ENCODE data around the gene TMPRSS9. TPM values are rescaled to one million over a fixed set of nuclear protein-coding genes. Genes with fewer than 3 reads are reported as not detected.
A peak's percentile ranks its signal among the peaks of the same experiment; 100 is the strongest.

TMPRSS9 gene
- total and polyA plus RNA-seq, 2 of the 13 experiments (the other 11 are each of a cell fraction or from before 2014, with no cell fraction given) = 2.5 to 5.2 TPM

- TF ChIP-seq, protein P1, sequence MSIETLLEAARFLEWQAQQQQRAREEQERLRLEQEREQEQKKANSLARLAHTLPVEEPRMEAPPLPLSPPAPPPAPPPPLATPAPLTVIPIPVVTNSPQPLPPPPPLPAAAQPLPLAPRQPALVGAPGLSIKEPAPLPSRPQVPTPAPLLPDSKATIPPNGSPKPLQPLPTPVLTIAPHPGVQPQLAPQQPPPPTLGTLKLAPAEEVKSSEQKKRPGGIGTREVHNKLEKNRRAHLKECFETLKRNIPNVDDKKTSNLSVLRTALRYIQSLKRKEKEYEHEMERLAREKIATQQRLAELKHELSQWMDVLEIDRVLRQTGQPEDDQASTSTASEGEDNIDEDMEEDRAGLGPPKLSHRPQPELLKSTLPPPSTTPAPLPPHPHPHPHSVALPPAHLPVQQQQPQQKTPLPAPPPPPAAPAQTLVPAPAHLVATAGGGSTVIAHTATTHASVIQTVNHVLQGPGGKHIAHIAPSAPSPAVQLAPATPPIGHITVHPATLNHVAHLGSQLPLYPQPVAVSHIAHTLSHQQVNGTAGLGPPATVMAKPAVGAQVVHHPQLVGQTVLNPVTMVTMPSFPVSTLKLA (IDR thresholded peaks at IDR 0.05) = no peak
- TF ChIP-seq, protein P2, sequence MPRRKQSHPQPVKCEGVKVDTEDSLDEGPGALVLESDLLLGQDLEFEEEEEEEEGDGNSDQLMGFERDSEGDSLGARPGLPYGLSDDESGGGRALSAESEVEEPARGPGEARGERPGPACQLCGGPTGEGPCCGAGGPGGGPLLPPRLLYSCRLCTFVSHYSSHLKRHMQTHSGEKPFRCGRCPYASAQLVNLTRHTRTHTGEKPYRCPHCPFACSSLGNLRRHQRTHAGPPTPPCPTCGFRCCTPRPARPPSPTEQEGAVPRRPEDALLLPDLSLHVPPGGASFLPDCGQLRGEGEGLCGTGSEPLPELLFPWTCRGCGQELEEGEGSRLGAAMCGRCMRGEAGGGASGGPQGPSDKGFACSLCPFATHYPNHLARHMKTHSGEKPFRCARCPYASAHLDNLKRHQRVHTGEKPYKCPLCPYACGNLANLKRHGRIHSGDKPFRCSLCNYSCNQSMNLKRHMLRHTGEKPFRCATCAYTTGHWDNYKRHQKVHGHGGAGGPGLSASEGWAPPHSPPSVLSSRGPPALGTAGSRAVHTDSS (CRISPR knock-in tag; conservative IDR thresholded peaks at IDR 0.05) = no peak
- no peak for TF ChIP-seq HMGXB4 (CRISPR knock-in tag; IDR thresholded peaks at IDR 0.05; ENCODE audit: borderline replicate concordance in 1 of 2, low read depth in 1 of 2)
- no peak for TF ChIP-seq AGO1 (IDR thresholded peaks at IDR 0.05; ENCODE audit: low read depth, low read length, poor library complexity, severe bottlenecking)
- no peak for TF ChIP-seq GATAD1 (CRISPR knock-in tag; IDR thresholded peaks at IDR 0.05)
Measured at GRCh38 chr19:2363419-2363818, 3.4 kb downstream of the TMPRSS9 start (continued).

DNA sequence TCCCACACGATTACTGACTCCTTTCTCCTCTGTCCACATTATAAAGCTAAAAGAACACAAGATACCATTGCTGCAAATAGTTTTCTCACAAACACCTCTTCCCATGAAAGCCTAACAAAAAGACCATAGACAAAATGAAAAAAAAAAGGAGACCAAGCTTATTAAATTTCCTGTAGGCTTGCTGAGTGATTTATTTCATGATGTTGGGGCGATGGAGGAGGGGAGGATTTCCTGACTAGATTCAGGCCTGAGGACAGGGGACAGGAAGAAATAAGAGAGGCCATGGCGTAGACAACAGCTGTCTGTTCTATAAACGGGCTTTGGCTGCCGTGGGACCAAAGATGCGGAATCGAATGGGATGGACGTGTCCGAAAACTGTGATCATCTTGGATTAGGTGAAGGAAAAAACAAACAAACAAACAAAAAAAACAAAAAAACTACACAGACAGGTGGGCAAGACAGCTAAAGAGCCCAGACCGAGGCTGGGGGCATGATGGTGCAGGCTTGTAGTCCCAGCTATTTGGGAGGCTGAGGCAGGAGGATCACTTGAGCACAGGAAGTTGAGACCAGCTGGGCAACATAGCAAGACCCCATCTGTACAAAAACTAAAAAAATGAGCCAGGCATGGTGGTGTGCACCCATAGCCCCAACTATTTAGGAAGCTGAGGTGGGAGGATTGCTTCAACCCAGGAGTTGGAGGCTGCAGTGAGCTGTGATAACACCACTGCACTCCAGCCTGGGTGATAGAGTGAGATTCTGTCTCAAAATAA is 5.3 kb downstream of the TMPRSS9 start:
- BruUV-seq (replicated peaks) = no TSS peak
- 42% methylated on average over 10 of the region's 10 CpGs for WGBS (ENCODE audit: low lambda C conversion rate)
- Histone ChIP-seq H3K4me2 (ENCODE audit: low read depth, low read length) (no peak overlapping the region), H3K9ac (ENCODE audit: insufficient read depth, low read depth, low read length) (no peak overlapping the region), H3K36me3 (replicated peaks in 1 of 2; ENCODE audit: control insufficient read depth in 1 of 2, insufficient read depth in 2 of 2, low read length in 2 of 2) (no peaks in the 10 kb centered on the region), H3K4me3 (replicated peaks in 1 of 3; ENCODE audit: insufficient read depth in 1 of 3, low read depth in 2 of 3, low read length in 3 of 3) (no peak overlapping the region), H3K27me3 (ENCODE audit: control insufficient read depth in 1 of 2, insufficient read depth in 2 of 2, low read length in 2 of 2) (peaks cover 7 to 44% of the 10 kb centered on the region in 2 experiments), H3K4me1 (ENCODE audit: insufficient read depth, low read length) (no peaks in the 10 kb centered on the region), H2AFZ (ENCODE audit: low read length) (no peak overlapping the region), H3K79me2 (ENCODE audit: insufficient read depth, low read length) (no peaks in the 10 kb centered on the region), H3K27ac (ENCODE audit: extremely low read length, insufficient read depth, low read length) (no peak overlapping the region), H3K9me3 (ENCODE audit: low read length) (peaks cover 4% of the 10 kb centered on the region; the same call in 1 of the 2 replicates), H4K20me1 (ENCODE audit: insufficient read depth, low read length) (no peaks in the 10 kb centered on the region; the same call in 1 of the 2 replicates)
- in situ Hi-C loops (cut with HindIII; ENCODE audit: extremely low pct_ligation_motif_present, low pct_unique_long_range_greater_than_20kb) (no loop called here), intact Hi-C loops (cut with micrococcal nuclease; ENCODE audit: unreplicated experiment) (no loop called here)
- ChIA-PET POLR2A (no interaction called here), CTCF (ENCODE audit: low intra/inter-chr PET ratio, low total read pairs) (no interaction called here)
- no peak for DNase-seq (ENCODE audit: low spot score)
- FAIRE-seq = no peak
- TF ChIP-seq ZFP1 (CRISPR knock-in tag; IDR thresholded peaks at IDR 0.05) (no peak), NR1H2 (CRISPR knock-in tag; IDR thresholded peaks at IDR 0.05; ENCODE audit: borderline replicate concordance, low read depth) (no peak), ZNF670 (CRISPR knock-in tag; IDR thresholded peaks at IDR 0.05; ENCODE audit: borderline replicate concordance) (no peak), ZBTB38 (CRISPR knock-in tag; IDR thresholded peaks at IDR 0.05) (no peak), ZNF121 (CRISPR knock-in tag; IDR thresholded peaks at IDR 0.05) (0 out of 2 replicates have a peak, but pooled peaks have one; percentile 38)
- no peak for ATAC-seq
